Adrenal gland (tissue), 5 donors: ENCODE results near the gene ABHD16B.

Source experiments
- CTCF ChIP-seq, 6 experiments: fragments of 450-650 bp in 4 of 6; fragments of 200-600 bp in 2 of 6; sonication (generic) in 1 of 6; IDR thresholded peaks; 1 replicate in 5 of 6; 2 replicates in 1 of 6; pipeline versions ENCODE4 v1.5.1 to v1.8.0; 2016 to 2021; ENCODE audit warnings: antibody characterized with exemption in 6 of 6, mild to moderate bottlenecking in 2 of 6, moderate library complexity in 1 of 6
- POLR2A ChIP-seq, 2 donors: fragments of 450-650 bp; IDR thresholded peaks; one replicate each; pipeline ENCODE4 v1.6.1; 2017; ENCODE audit warnings: antibody characterized with exemption in 2 of 2, mild to moderate bottlenecking in 2 of 2, moderate library complexity in 1 of 2
- donor health status: DM: no; HTN: no; CAD: no.

- TF ChIP-seq CTCF (IDR thresholded peaks at IDR 0.05) (no peak), POLR2A (IDR thresholded peaks at IDR 0.05) (no peak)
Measured at GRCh38 chr20:63857764-63858392, 3.4 kb upstream of the ABHD16B start.
